Endothelial cell of hepatic sinusoid (primary cell): ENCODE measurements around the gene TRIM44.
"Not testable (repeated sequence)": the region's sequence is repeated elsewhere in the genome, so short reads cannot be mapped to it uniquely, and the experiment has no call there.

Experiments used
- in situ Hi-C: cut with HindIII; loops from 2 replicates; pipeline ENCODE4 v1.10.0; 2017; ENCODE audit warnings: low sequenced_read_pairs

TRIM44 gene

GRCh38 chr11:35839368-35840161 is 177.0 kb downstream of the TRIM44 start:
- in situ Hi-C loops: no loop called here

DNA sequence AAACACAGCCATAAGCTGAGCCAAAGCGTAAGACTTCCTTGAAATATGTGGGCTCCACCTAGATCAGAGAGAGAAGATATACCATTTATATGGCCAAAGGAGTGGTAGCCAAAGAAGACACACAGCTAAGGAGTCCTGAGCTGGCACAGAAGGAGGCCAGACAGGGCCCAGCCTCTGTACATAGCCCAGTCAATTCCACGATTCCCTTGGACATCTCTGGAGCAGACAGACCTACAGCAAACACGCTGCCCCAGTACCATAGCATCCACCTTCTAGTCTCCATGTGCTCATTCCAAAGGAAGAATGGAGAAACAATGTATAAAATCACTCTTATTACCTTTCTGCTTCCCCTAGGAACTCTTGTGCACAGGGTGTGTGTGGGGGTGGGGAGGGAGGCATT is 179.2 kb downstream of the TRIM44 start:
- in situ Hi-C loops: no loop called here

DNA sequence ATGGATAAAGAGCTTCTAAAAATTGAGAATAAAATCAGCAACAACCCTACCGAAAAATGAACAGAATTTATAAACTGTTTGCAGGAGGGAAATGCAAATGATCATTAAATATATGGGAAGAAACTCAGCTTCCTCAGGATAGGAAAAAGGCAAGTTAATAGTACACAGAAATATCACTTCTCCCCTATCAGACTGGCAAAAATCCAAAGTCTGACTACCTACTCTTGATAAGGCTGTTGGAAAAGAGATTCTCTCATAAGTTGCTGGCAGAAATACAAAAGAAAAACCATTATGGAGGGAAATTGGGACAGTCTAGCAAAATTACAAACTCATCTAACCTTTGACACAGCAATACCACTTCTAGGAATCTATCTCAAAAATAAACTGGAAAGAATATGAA is 180.4 kb downstream of the TRIM44 start:
- in situ Hi-C loops: no loop called here

GRCh38 chr11:35844579-35844978 is 182.0 kb downstream of the TRIM44 start:
- in situ Hi-C loops: no loop called here

GRCh38 chr11:35845860-35846259 is 183.3 kb downstream of the TRIM44 start:
- in situ Hi-C loops: no loop called here

GRCh38 chr11:35846874-35847273 is 184.3 kb downstream of the TRIM44 start:
- in situ Hi-C loops: no loop called here

GRCh38 chr11:35847473-35847872 is 184.9 kb downstream of the TRIM44 start:
- in situ Hi-C loops: no loop called here

DNA sequence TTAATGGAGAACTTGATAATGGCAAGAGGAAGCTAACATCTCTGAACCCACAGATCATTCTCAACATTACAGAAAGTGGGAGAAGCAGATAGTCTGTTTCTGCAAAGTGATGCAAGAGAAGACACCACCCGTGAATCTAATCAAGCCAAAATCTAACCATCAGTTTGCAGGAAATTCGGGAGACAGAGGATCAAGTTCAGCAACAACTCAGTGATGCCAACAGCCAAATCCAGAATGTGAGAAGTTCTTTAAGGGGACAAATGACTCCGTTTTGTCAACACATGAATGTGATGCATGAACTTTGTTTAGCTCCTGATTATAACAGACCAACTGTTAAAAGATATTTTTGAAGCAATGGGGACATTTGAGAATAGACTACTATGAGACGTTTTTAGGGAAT is 186.0 kb downstream of the TRIM44 start:
- in situ Hi-C loops: no loop called here

DNA sequence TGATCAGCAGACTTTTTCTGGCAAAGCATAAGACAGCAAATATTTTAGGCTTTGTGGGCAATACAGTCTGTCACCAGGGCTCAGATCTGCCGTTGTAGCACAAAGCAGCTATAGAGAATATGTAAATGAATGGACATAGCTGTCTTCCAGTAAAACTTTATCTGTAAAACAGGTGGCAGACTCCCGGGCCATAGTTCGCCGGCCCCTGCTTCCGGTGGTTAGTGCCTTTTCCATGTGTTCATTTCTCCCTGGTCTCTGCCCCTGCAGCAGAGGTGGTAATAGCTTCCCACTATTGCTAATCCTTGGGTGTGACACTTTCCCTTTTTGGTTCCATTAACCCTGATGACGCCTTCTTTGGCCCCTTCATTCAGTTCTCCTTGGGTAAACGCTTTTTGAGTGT is 187.6 kb downstream of the TRIM44 start:
- in situ Hi-C loops: no loop called here

DNA sequence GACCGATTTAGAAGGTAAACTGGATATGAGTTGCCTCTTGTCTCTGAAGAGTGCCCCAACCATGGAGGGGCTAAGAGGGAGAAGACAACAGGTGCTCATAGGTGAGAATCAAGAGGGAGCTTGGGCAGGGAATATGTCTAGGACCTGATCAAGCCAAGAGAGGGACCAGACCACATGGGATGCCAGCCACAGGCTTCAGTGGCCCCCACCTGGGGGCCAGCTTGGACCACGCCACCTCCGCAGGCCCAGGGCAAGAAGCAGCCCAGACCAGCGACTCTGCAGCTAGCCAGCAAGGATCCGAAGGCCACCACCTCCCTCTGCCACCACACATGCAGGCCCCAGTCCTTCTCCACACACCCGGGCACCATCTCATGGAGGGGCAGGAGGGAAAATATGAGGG is 188.8 kb downstream of the TRIM44 start:
- in situ Hi-C loops: no loop called here

DNA sequence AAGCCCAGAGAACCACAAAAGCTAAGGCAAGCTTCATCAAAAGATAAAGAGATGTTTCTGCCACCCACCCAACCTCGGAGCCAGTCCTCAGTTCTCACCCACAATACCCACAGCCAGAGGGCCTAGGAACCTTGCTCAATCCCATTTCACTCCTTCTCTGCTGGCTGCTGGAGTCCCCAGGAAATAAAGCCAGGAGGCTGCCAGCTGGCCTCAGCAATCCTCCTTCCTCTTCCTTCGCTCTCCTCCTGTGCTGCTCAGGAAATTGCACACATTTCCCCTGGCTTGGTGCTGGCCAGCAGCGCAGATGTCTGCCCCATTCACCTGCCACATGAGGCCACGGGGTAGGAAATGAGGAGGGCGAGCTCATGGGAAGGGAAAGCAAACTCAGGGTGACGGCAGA is 189.5 kb downstream of the TRIM44 start:
- in situ Hi-C loops: no loop called here

DNA sequence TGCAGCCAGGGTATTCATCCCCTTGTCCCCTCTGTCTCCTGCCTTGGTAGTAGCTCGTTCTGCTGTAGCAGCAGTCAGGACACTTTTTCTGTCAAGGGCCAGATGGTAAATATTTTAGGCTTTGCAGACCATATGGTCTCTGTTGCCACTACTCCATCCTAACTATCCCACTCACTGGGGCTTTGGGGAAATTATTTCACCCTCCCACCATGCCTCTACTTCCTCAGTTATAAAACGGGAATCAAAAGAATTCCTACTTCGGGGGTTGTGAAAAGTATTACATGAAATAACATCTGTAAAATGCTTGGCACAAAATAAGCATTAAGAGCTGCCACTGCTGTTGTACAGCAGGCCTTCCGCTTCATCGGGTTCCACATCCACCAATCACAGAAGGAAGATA is 191.4 kb downstream of the TRIM44 start:
- in situ Hi-C loops: no loop called here

- in situ Hi-C loops: loop anchor here (5.0 kb wide), 1 partner anchor 53 kb away; no protein-coding TSS in a partner anchor
Observed at GRCh38 chr11:35855671-35856070, 193.1 kb downstream of the TRIM44 start.

DNA sequence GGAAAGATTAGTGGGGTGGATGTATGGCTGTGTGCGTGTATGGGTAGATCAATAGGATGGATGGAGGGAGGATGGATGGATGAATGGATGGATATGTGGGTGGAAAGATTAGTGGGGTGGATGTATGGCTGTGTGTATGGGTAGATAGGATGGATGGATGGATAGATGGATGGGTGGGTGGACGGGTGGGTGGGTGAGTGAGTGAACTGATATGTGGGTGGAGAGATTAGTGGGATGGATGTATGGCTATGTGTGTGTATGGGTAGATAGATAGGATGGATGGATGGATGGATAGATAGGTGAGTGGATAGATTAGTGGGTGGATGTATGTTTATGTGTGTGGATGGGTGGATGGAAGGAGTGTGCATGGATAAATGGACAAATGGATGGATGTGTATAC is 193.7 kb downstream of the TRIM44 start:
- in situ Hi-C loops: loop anchor here (5.0 kb wide), 1 partner anchor 54 kb away; no protein-coding TSS in a partner anchor

DNA sequence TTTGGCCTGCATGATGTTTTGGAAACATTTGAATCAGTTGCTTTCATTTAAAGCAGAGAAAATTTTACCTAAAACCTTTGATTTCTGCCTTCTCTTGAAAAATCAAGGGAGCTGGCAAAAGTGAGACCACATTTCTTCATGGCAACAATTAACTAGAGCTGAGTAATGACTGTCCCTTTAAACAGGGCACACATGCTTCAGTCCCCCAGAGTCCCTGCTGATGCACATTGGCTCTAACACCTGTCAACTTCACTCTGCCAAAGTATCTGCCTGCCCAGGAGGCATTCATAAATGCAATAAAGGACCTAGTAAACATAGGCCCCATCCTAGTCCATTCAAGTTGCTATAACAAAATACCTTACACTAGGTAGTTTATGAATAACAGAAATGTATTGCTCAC is 194.2 kb downstream of the TRIM44 start:
- in situ Hi-C loops: loop anchor here (5.0 kb wide), 1 partner anchor 54 kb away; no protein-coding TSS in a partner anchor

- in situ Hi-C loops: loop anchor here (5.0 kb wide), 1 partner anchor 56 kb away; no protein-coding TSS in a partner anchor
Observed at GRCh38 chr11:35857922-35858321, 195.3 kb downstream of the TRIM44 start.

DNA sequence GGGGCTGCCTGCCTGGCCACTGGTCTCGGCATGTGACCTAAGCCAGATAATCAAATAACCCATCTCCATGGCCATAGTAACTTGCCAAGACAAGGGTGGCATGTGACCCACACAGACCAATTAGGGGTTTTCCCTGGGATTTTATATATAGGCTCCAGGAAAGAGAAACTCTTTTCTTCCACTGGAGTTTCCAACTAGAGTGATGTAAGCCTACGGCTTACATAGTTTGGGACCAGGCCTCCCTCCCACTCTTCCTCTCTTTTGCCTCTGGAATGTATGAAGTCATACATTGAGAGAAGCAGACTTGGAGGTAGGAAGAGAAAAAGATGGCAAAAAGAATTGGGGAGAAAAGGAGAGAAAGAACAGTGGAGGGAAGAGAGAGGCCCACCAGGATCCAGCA is 196.7 kb downstream of the TRIM44 start:
- in situ Hi-C loops: loop anchor here (5.0 kb wide), 1 partner anchor 57 kb away; no protein-coding TSS in a partner anchor

DNA sequence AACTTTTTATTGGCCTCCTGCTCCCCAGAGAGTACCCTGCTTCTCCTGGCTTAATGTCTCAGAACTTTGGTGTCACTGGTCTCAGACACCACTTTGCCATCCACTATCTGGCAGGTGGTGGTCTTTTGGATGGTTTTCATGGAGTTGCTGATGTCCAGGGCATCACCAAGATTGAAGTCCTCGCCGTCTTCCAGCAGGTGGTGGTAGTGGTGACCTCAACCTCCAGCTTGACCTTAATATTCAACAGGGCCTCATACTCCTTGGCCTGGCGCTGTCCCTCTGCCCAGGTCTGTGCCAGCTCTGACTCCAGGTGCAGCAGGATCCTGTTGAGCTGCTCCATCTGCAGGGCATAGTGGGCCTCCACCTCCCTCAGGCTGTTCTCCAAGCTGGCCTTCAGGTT is 197.6 kb downstream of the TRIM44 start:
- in situ Hi-C loops: not testable (repeated sequence)

DNA sequence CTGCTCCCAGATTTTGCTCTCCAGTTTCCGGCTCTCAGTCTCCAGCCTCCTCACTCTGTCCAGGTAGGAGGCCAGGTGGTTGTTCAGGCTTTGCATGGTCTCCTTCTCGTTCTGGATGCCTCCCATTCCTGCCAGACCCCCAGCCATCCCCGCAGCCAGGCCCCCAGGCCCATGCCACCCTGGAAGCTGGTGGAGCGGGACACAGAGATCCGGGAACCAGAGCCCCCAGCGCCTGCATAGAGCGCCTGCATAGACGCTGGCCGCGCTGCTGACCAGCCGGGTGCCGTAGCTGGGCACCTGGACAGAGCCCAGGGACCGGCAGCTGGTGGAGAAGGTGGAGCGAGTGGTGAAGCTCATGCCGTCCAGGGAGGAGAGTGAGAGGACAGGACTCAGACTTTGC is 198.6 kb downstream of the TRIM44 start:
- in situ Hi-C loops: no loop called here

DNA sequence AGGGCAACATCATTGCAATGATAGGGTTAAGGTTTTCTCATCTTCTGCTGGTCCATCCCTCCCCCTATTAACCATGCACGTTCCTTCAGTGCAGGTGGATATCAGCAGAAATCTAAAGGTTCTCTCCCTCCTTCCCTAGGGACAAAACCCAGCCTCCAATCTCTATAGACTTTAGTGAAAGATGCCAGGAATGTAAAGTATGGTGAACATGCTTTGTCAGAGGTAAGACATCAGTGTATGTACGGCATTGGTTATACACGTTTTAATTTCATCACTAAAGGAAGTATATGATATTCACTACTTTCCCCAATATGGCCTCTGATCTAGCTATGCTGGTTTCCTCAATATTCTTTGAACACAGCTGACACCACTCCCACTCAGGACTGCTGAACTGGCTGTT is 200.1 kb downstream of the TRIM44 start:
- in situ Hi-C loops: no loop called here

- in situ Hi-C loops: no loop called here
Observed at GRCh38 chr11:35864131-35864530, 201.6 kb downstream of the TRIM44 start.

DNA sequence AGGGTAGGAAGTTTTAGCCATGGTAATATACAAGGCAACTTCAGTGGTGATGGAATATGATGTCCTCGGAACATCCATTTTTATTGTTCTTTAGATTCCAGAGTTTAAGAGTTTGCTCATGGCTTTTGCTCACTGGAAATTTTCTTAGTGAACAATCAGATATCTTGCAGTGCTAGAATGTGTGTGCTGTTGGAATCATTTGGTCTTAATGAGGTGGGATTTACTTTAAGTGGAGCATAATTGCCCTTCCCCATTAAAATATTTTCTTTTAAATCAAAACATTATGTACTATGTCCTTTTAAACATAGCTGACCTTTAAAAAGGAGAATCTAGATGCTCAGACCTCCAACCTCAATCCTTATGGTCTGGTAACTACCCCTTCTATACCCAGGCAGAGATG is 204.0 kb downstream of the TRIM44 start:
- in situ Hi-C loops: no loop called here
